NCI-H524 (cell line): ENCODE data around the gene DUSP1.
A peak's percentile ranks its signal among the peaks of the same experiment; 100 is the strongest.

Source experiments
- DNase-seq, 2 experiments: peaks; one replicate each; lab custom pipeline; 2025; lab: John Stamatoyannopoulos, UW

DUSP1 gene

DNA sequence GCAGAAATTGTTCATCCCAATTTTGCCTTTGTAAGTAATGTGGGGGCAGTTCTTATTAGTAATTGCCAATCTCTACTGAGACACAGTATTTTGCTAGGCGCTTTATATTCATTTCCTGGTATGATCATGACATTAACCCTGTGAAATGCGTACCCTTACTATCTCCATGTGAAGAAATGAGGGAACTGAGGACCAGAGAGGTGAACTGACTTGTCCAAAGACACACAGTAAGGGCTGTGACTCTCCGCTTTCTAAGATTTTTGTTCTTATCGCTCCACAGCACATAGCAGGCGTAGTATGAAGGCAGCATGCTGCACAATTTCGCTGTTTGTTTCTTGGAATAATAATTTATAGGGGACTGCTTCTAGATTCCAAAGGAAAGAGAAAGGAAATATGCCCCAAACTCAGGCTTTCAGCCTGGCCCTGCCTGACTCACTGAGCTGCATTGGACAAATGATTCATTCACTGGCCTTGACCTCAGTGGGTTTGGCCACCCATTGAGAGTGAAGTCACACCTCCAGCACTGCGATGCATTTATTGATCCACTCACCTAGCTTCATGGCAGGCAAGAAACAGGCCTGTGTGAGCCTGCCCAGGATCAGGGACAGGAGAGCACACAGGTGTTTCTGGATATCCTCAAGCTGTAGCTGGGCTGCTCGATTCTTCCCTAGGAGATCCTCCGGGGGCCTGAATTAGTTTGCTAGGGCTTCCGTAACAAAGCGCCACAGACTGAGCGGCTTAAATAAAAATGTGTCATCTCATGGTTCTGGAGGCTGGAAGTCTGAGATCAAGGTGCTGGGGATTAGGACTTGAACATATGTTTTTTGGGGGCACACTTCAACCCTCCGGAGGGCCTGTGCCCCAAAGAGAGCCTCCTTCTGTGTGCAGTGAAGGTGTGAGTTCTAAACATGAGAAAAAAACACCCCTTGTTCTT lies 7.2 kb upstream of the DUSP1 start:
- peak in 1 of 2 experiments; percentile 9 for DNase-seq

DNA sequence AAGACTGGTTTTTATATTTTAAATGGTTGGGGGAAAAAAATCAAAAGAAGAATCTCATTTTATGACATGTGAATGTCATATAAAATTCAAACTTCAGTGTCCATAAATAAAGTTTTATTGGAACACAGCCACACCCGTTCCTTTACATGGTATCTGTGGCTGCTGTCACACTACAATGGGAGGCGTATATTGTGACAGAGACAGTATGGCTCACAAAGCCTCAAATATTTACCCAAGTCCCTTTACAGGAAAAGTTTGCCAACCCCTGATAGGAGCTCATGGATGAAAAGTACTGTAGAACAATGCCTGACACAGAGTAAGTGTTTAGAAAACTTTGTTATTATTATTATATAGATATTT lies 5.2 kb upstream of the DUSP1 start:
- no peak for DNase-seq

DNA sequence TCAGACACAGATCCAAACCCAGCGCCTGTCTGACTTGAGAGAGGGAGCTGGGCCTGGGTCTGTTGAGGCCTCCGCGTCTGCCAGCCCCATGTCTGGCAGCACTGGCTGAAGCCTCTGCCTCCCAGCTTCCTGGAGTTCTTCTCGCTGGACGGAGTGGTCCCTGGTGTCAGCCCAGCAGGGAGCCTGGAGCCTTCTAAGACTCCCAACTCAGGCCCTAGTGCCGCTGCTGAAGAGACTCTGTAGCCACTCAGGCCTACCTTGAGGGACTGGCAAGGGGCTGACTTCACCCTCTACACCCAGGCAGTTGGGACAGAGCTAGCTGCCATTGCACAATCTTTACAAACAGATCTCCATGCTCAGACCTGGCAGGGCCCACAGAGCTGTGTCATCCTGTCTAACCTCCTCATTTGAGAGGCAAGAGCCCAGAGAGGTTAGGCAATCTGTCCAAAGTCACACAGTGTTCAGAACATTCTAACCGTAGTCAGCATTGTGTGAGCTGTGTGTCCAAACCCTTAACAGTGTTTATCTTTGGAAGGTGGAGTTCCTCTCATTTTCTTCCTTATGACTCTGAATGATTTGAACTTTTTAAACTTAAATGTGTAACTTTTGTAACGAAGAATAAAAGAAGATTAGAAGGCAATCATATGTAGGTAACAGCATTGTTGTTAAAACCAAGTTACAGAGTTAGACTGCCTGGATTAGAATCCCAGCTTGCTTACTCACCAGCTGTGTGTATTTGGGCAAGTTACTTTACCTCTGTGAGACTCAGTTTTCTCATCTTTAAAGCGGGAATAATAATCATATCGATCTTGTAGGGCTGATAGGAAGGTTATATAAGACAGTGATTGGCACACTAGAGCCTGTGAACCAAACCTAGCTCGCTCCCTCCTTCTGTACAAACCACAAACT lies 4.6 kb upstream of the DUSP1 start:
- DNase-seq = no peak

DNA sequence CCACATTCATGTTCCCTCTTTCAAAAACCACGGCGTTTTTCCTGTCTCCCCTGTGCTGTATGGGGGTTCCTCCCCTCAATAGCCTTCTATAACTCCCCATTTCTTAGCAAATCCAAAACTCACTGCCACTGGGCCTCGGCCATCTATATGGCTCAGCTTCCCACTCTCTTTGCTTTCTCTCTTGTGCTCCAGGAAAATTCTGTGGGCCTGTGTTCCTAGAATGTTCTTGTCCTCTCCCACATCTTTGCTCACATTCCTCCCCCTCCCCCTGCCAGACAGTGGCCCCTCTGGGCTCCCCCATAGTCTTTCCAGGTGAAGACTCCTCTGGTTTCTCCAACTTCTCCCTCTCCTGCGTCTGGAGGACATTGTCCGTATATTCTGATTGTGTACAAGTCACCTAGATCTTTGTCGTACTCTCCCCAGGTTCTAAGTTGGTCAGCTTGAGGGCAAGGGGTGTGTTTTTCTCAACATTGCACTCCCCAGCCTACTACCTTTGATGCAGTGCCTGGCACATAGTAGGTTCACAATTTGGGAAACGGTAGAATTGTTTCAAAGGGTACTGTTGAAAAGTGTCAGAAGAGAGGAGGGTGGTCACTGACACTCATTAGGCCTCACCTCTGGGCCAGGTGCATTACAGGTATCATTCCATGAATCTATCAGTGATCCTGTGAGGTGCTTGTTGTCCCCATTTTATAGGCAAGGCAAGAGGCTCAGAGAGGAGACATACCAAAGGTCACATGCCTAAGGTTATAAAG lies 3.7 kb upstream of the DUSP1 start:
- DNase-seq = no peak

DNA sequence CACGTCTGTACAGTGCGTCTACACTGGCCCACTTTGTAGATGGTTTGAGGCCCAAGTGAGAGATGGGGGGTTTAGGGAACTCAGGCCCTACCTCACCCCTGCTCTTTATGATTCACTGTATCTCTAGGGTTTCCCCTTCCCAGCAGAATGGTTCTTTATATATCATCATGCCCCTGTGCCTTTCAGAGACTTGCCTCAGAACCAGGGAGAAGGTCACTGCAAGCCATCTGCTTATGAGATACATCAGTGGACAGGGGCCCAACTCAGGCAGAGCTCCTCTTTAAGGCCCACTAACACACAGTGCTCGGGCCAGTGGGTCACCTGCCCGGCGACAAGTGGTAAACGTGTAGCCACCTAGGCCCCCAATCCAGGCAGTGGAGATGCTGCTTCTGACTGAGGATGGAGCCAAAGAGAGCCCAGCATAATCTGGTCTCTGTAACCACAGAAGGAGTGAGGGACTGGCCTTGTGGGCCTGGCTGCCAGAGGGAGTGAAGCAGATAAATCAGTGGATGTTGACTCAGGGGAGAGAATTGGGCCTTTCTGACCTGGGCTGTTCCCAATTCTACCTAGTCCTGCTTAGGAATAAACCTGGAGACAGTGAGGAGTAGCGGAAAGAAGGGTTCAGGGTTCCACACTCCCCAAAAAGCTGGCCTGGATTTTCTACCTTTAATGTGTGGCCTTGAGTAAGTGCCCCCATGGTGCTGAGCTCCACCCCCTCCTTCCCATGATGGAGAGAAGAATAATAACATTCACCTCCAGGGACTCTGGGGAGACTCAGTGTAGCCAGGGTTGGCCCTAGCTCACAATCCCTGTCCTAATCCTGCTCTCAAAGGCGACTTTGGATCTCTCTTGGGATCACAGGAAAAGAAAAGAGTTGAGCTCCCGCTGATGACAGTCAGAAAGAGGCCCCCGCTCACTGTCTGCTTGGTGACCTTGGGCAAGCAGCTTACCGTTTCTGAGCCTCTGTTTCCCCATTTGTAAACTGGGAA lies 2.8 kb upstream of the DUSP1 start:
- DNase-seq = peak in 1 of 2 experiments; percentile 51

DNA sequence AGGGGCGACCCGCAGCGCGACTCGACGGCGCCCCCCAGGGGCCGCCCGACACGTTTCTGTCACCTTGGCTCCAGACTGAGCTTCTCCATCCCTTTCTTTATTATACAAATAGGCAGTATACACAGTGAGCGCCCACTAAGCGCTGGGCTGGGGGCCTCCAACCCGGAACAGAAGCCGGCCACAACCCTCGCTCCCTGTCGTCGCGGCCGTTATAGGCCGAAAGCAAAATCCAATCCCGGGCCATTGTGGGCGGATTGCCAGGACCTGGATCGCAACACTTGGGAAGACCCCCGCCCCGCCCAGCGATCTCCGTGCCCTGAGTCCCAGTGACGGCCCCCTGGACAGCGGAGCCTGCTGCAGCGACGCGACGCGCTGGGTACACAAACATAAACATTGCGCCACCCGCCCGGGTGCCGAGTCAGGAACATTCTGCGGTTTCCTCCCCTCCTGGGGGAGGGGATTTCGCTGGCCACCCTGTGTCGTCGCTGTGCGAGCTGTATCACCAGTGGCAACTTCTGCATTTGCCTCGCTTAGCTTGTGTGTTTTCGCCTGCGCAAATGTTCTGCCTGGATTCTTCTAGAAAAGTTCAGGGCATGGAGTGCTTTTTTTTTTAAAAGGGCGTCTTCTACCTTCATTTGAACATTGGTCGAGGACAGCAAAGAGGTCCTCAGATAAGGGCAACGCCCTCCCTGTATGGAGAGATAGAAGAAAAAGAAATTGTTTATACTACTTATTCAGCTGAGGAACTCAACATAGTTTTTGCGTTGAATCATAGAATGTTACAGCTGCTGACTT lies 1.3 kb upstream of the DUSP1 start:
- DNase-seq = peak in 1 of 2 experiments; percentile 65

DNA sequence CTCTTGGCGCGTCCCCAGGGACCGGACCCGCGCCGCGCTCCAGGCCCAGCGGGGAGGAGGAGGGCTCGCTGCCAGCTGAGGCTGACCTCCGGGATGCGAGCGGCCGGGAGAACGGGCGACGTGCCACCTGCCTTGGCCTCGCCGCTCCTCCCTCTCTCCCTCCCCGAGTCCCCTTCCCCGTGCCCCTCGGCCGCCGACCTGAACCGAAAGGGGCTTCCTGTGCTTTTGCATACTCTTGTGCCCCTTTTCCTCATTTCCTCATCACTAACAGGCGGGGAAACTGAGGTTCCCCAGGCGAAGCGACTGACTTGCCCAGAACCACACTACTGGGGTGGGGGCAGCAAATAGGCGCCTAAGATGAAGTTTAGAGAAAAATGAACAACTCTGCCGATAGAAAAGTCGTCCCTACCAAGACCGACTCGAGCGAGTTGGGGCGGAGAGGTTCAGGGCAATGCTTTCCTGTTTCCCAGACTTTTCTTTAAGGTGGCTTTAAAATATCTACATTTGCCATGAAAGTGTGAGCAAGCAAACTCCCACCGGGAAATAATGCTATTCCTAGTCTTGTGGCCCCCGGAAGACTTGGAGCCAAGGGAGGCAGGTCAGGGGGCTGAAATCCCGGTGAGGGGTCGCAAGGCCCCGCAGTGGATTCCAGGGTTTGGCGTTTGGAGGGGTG lies 580 bp upstream of the DUSP1 start:
- peak; percentile 12 to 50 for DNase-seq

DNA sequence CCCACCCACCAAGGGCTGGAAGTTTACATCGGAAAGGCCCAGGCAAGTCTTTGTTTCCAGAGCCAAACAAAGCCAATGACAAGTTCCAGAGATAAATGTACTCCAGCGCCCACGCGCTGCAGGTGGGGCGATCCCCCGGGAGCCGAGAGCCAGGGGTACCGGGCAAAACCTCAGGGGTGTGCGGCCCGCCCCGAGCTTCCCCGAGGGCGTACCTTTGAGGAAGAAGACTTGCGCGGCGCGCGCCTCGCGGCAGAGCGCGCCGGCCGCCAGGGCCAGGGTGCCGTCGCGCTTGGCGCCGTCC lies 671 bp downstream of the DUSP1 start:
- DNase-seq = no peak

DNA sequence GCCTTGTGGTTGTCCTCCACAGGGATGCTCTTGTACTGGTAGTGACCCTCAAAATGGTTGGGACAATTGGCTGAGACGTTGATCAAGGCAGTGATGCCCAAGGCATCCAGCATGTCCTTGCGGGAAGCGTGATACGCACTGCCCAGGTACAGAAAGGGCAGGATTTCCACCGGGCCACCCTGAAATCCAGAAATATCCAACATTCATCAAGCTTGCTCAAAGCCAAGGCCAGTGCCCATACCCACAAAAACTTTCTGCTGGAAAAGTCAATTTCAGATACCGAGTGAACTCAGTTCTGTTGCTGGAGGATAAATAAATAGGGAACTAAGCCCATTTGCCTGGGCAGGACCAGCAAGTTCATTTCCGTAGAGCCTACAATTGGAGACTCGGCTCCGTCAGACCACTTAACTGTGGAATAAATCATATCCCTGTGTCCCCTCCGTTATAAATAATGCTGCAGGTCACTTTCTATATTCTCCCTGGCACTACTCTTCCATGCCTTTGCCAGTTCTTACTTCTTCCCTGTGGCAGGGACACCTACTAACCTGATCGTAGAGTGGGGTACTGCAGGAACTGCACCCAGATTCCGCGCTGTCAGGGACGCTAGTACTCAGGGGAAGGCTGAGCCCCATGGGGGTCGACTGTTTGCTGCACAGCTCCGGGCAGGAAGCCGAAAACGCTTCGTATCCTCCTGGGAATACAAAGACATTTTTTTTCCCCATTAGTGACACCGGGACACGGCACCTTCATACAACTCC lies 1.2 kb downstream of the DUSP1 start:
- DNase-seq = peak in 1 of 2 experiments; percentile 23

DNA sequence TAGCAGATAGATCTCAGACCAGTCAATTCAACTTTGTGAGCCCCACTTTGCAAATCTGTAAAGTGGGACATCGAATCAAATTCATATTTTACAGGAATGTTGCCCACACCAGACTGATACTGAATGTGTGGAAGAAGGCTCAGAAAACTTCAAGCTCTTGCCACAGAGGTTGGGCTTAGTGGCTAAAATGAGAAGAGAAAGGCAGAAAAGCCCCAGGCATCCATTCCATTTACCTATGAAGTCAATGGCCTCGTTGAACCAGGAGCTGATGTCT lies 1.7 kb downstream of the DUSP1 start:
- DNase-seq = no peak

DNA sequence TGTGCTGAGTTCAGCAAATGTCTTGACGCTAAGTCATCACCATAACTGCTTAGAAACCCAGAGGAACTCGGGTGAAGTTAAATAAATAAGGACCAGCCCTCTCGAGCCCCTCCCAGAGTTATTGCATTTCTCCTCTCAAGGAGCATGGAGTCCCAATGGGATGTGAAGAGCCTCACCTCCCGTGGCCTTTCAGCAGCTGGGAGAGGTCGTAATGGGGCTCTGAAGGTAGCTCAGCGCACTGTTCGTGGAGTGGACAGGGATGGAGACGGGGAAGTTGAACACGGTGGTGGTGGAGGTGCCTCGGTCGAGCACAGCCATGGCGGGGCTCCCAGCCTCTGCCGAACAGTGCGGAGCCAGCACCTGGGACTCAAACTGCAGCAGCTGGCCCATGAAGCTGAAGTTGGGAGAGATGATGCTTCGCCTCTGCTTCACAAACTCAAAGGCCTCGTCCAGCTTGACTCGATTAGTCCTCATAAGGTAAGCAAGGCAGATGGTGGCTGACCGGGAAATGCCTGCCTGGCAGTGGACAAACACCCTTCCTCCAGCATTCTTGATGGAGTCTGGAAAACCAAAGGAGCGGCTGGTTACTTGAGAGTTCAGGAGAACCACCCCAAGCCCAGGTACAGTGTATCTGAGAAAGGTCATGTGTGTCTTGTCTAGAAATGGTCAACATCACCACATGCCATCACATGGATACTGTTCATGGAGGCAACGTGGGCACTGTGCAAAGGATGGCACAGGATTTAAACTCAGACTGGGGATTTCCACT lies 2.2 kb downstream of the DUSP1 start:
- DNase-seq = no peak

DNA sequence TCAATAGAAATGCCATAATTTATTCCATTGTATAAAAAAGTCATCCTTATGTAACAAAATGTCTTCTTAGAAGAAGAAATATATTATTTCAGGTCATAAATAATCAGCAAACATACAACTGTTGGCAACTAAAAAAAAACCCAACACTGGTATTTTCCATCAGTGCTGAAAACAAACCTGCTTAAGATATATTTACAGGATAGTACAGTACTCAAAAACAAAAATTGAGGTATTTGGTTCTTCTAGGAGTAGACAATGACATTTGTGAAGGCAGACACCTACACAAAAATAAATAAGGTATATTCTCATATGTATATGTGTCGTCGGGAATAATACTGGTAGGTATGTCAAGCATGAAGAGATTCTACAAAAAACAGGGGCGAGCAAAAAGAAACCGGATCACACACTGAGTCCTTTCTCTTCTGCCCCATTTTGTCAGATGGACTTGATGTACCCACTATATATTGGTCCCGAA lies 2.9 kb downstream of the DUSP1 start:
- DNase-seq = no peak

DNA sequence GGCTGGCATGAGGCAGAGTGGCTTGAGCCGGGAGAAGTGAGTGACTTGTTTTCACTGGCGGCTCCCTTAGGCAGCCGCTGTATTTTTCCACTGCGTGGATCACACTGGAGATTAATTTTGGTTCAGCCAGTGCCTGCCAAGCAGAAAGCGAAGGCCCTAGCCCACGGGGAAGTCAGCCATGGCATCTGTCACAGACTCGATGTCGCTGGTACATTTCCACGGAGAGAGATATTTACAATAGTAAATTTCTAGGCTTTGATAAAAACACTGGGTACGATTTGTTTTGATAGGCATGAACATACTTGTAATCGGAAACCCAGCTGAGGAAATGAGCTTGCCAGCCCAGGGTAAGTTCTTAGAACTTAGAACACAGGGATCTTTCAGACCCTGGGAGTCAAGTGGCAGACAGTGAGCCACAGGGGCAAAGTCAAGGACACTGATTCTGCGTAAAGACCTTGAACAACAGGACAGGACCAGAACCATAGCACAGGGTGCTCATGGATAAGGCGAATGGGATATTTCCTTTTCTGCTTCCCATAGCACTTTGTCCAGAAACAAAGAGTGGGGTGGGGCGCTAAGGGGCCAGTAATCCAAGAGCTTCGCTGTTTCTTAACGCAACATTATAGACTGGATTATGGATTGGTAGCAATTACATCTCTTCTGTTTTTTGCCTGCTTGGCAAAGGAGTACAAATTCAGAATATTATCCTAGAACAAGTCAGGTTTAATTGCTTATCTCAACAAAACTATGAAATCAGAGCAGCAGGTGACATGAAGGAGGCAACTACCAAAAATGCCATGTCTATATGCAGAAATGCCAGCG lies 4.5 kb downstream of the DUSP1 start:
- DNase-seq = no peak

DNA sequence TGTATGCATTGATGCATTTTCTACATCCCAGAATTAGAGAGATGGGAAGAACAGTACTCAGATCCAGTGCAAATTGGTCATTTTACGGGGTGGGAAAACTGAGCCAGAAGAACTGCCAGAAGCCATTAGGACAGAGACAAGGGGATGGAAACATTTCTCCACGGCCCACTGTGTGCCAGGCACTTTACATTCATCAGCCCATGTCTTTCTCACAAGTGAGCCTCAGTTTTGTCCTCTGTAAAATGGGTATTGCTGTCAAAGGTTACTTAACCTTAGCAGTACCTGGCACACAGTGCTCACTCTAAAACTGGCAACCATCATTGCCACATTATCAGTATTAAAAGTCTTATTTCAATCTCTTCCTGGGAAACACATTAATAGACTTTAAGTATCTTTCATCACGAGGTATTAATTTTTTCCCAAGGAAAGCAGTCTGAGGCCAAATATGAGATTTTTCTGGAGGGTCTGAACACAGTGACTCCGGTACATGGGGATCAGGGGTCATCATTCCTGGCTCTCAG lies 5.2 kb downstream of the DUSP1 start:
- no peak for DNase-seq

DNA sequence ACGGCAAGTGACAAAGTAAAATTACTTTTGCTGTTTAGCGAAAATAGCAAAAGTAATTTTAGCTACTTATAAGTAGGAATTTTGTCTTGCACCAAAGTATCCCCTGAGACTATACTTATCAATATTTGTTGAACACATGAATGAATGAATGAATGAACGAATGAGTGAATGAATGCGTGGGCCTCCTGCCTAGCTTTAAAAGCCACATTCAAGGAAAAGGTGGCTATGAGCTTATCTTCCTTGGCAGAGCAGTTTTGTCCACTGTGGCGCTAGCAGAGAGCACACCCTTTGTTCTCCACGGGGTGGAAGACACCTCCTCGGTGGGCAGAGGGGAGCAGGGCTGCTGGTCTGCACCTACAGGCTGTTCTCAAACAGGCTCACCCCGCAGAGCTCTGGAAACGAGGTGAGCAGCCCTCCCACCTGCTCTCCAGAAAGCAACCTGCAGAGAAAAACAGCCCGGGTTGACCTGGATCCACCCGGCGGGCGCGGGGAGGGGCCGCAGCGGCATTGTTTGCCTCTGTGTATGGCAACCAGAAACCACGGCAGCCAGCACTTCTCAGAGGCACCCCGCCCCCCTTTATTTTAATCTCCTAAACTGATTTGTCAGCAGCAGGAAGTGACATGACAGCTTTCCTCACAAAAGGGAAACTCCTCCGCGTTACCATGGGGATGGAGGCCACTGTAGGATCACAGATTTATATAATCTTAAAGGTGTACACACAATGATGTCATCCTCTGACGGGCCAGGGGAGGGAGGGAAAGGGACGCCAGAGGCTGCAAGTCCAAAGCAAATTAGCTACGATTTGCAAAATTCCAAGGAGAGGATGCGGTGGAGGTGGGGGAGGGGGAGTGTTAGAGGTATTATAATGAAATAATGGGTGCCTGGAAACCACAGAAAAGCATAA lies 5.9 kb downstream of the DUSP1 start:
- DNase-seq = peak; percentile 94 to 96

DNA sequence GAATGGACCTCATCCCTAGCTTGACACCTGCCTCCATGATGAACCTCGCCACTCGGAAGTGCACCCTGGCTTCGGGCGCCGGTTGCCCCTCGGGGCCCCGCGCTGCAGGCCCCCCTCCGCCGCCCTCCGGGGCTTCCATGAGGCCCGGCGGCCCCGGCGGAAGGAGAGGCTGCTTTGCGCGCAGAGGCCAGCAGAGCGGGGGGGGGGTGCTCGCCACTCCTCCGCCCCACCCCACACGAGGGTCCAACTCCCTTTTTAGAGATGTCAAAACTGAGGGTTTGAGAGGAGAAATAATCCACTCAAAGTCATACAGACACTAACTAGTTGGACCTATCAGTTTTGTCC lies 7.9 kb downstream of the DUSP1 start:
- DNase-seq = no peak
